GM19324 (cell line): ENCODE results near the gene SORCS1.

Source experiments
- ATAC-seq: cut with Tn5 transposase; IDR thresholded peaks from one replicate; pipeline ENCODE4 v1.9.1; 2021; ENCODE audit warnings: mild to moderate bottlenecking, moderate library complexity; ENCODE audit not compliant: unreplicated experiment, low FRiP score

The SORCS1 gene

GRCh38 chr10:106999118-106999707 lies 165.3 kb downstream of the SORCS1 start:
- no peak for ATAC-seq

- ATAC-seq: no peak
Observed at GRCh38 chr10:106997721-106998120, 166.8 kb downstream of the SORCS1 start.

GRCh38 chr10:106996510-106996909 lies 168.0 kb downstream of the SORCS1 start:
- ATAC-seq: no peak

- ATAC-seq: no peak
Observed at GRCh38 chr10:106992055-106992454, 172.5 kb downstream of the SORCS1 start.

GRCh38 chr10:106991091-106991490 lies 173.4 kb downstream of the SORCS1 start:
- no peak for ATAC-seq

GRCh38 chr10:106987362-106987761 lies 177.1 kb downstream of the SORCS1 start:
- no peak for ATAC-seq

GRCh38 chr10:106982268-106982667 lies 182.2 kb downstream of the SORCS1 start:
- ATAC-seq: no peak

- ATAC-seq: no peak
Observed at GRCh38 chr10:106981452-106982075, 182.9 kb downstream of the SORCS1 start.

GRCh38 chr10:106980495-106981451 lies 183.7 kb downstream of the SORCS1 start:
- ATAC-seq: peak; percentile 81

- ATAC-seq: no peak
Observed at GRCh38 chr10:106978756-106979155, 185.8 kb downstream of the SORCS1 start.

- ATAC-seq: no peak
Observed at GRCh38 chr10:106973716-106974115, 190.8 kb downstream of the SORCS1 start.

- no peak for ATAC-seq
Observed at GRCh38 chr10:106973288-106973687, 191.2 kb downstream of the SORCS1 start.

GRCh38 chr10:106972381-106972780 lies 192.1 kb downstream of the SORCS1 start:
- no peak for ATAC-seq

GRCh38 chr10:106971411-106971831 lies 193.1 kb downstream of the SORCS1 start:
- ATAC-seq: no peak

- ATAC-seq: no peak
Observed at GRCh38 chr10:106967452-106967851, 197.1 kb downstream of the SORCS1 start.

- ATAC-seq: no peak
Observed at GRCh38 chr10:106960812-106961211, 203.7 kb downstream of the SORCS1 start.

- ATAC-seq: peak; percentile 80
Observed at GRCh38 chr10:106959521-106959920, 205.0 kb downstream of the SORCS1 start.

- ATAC-seq: no peak
Observed at GRCh38 chr10:106958589-106959361, 205.7 kb downstream of the SORCS1 start.

- ATAC-seq: no peak
Observed at GRCh38 chr10:106957823-106958588, 206.5 kb downstream of the SORCS1 start.
